Neural cell (in vitro differentiated cells): ENCODE measurements around the gene ITPR2. TPM values are rescaled to one million over a fixed set of nuclear protein-coding genes. Genes with fewer than 3 reads are reported as not detected.

Experiments used
- H2AFZ ChIP-seq: fragments of 200-600, 300-800 bp; sonication (generic), shearing (Covaris generic); 2 replicates; pipeline ENCODE4 v1.6.0; 2014; ENCODE audit warnings: low read depth, mild to moderate bottlenecking, antibody characterized with exemption, low read length, moderate library complexity
- H3F3A ChIP-seq: fragments of 200-600 bp; shearing (Covaris generic); 2 replicates; pipeline ENCODE4 v1.6.1; 2016; ENCODE audit warnings: mild to moderate bottlenecking, moderate library complexity, mixed read lengths, antibody characterized with exemption, low read length; ENCODE audit not compliant: insufficient read depth, poor library complexity, severe bottlenecking
- H3K27ac ChIP-seq: fragments of 200-600, 300-800 bp; sonication (generic), shearing (Covaris generic); 2 replicates; pipeline ENCODE4 v1.5.1; 2014; ENCODE audit warnings: mild to moderate bottlenecking, low read length, moderate library complexity
- H3K27me3 ChIP-seq: fragments of 300-800, 200-600 bp; sonication (generic), shearing (Covaris generic); 2 replicates; pipeline ENCODE4 v1.6.0; 2014; ENCODE audit warnings: mild to moderate bottlenecking, low read depth, low read length, moderate library complexity; ENCODE audit not compliant: insufficient read depth
- H3K36me3 ChIP-seq: fragments of 300-800, 200-600 bp; sonication (generic), shearing (Covaris generic); 2 replicates; pipeline ENCODE4 v1.5.1; 2014; ENCODE audit warnings: mild to moderate bottlenecking, antibody characterized with exemption, low read length, moderate library complexity; ENCODE audit not compliant: insufficient read depth
- H3K4me2 ChIP-seq: fragments of 300-800, 200-600 bp; sonication (generic), shearing (Covaris generic); 2 replicates; pipeline ENCODE4 v1.6.0; 2014; ENCODE audit warnings: mild to moderate bottlenecking, low read length
- H3K4me3 ChIP-seq: fragments of 300-800, 200-600 bp; sonication (generic), shearing (Covaris generic); 2 replicates; pipeline ENCODE4 v1.5.1; 2014; ENCODE audit warnings: mild to moderate bottlenecking, low read length, moderate library complexity
- H3K79me2 ChIP-seq: fragments of 200-600 bp; shearing (Covaris generic); replicated peaks from 2 replicates; pipeline ENCODE4 v1.6.0; 2014; ENCODE audit warnings: mild to moderate bottlenecking, low read length, moderate library complexity; ENCODE audit not compliant: insufficient read depth
- H3K9ac ChIP-seq: fragments of 300-800, 200-600 bp; sonication (generic), shearing (Covaris generic); 2 replicates; pipeline ENCODE4 v1.6.1; 2016; ENCODE audit warnings: mild to moderate bottlenecking, low read length, mixed read lengths
- H3K9me2 ChIP-seq: fragments of 200-600 bp; shearing (Covaris generic); 2 replicates; pipeline ENCODE4 v1.6.1; 2016; ENCODE audit warnings: mild to moderate bottlenecking, low read length, mixed read lengths; ENCODE audit not compliant: insufficient read depth
- H3K9me3 ChIP-seq: fragments of 200-600, 300-800 bp; sonication (generic), shearing (Covaris generic); 2 replicates; pipeline ENCODE4 v1.6.1; 2016; ENCODE audit warnings: mild to moderate bottlenecking, mixed run types, low read length, moderate library complexity, mixed read lengths
- H4K20me1 ChIP-seq: fragments of 200-600 bp; shearing (Covaris generic); 2 replicates; pipeline ENCODE4 v1.6.1; 2016; ENCODE audit warnings: mild to moderate bottlenecking, mixed run types; ENCODE audit not compliant: insufficient read depth
- EP300 ChIP-seq: fragments of 450-650 bp; conservative IDR thresholded peaks from 2 replicates; pipeline ENCODE4 v1.6.1; 2014; ENCODE audit warnings: antibody characterized with exemption, mild to moderate bottlenecking, moderate library complexity; ENCODE audit not compliant: poor library complexity, severe bottlenecking
- EZH2 ChIP-seq: fragments of 200-600, 300-800 bp; shearing (Covaris generic), sonication (generic); IDR thresholded peaks from 2 replicates; pipeline ENCODE4 v1.6.1; 2014; ENCODE audit warnings: antibody characterized with exemption, low read length, borderline replicate concordance, mild to moderate bottlenecking; ENCODE audit not compliant: insufficient read depth, poor library complexity, severe bottlenecking
- MXI1 ChIP-seq: fragments of 450-650 bp; conservative IDR thresholded peaks from 2 replicates; pipeline ENCODE4 v1.6.1; 2014; ENCODE audit warnings: antibody characterized with exemption, mild to moderate bottlenecking; ENCODE audit not compliant: poor library complexity, severe bottlenecking
- POLR2AphosphoS5 ChIP-seq: IDR thresholded peaks from 2 replicates; pipeline ENCODE4 v1.6.1; 2012
- RAD21 ChIP-seq: fragments of 450-650 bp; conservative IDR thresholded peaks from 2 replicates; pipeline ENCODE4 v1.6.1; 2014; ENCODE audit warnings: antibody characterized with exemption, mild to moderate bottlenecking, moderate library complexity
- SMC3 ChIP-seq: fragments of 450-650 bp; conservative IDR thresholded peaks from 2 replicates; pipeline ENCODE4 v1.6.1; 2014; ENCODE audit warnings: antibody characterized with exemption, mild to moderate bottlenecking, moderate library complexity; ENCODE audit not compliant: poor library complexity
- TAF1 ChIP-seq: IDR thresholded peaks from 2 replicates; pipeline ENCODE4 v1.6.1; 2012; ENCODE audit warnings: low read depth
- polyA plus RNA-seq: library from polyadenylated mRNA; depleted of rRNA; stranded (reverse); fragments of >200 nt; gene quantifications from 2 replicates; pipeline ENCODE4 v1.2.3, GENCODE V29; 2014
- TF ChIP-seq, protein P1 (sequence below): IDR thresholded peaks from 2 replicates; pipeline ENCODE4 v1.6.1; 2012; ENCODE audit warnings: borderline replicate concordance
- TF ChIP-seq, protein P2 (sequence below): fragments of 450-650 bp; IDR thresholded peaks from 2 replicates; pipeline ENCODE4 v1.5.1; 2014; ENCODE audit warnings: antibody characterized with exemption, mild to moderate bottlenecking, moderate library complexity; ENCODE audit not compliant: poor library complexity, severe bottlenecking

ITPR2 gene
- polyA plus RNA-seq, 1 donor from 2014 or later = 2.0 TPM

DNA sequence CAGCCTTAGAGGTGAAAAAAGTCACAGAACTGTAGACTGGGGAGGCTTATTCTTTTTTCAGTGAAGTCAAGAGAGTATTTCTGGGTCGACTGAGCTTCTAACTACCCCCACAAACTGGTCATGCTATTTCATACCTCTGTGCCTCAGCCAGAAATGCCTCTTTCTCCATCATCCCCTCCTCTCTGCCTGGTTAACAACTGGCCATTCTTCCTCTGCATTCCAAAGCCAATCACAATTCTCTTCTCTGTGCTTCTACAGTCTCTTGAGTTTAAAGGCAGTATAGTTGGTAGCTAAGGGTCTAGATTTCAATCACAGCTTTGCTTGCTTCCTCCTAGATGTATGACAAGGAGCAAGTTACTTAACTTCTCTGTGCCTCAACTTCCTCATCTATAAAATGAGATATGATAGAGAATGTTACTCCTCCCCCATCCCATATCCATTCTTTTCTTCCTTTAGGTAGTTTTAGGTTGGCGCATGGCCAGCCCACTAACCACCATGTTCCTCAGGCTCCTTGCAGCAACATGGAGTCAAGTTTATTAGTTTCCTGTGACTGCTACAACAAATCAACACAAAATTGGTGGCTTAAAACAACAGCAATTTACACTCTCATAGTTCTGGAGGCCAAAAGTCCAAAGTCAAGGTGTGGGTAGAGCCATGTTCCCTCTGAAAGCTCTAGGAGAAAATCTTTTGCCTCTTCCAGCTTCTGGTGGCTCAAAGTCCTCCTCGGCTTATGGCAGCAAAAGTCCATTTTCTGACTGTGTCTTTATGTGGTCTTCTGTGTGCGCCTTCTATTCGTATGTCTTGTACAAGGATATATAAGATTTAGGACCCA lies 62.5 kb downstream of the ITPR2 start:
- Histone ChIP-seq H4K20me1 (no peaks in the 10 kb centered on the region), H2AFZ (no peak overlapping the region), H3K9me2 (no peaks in the 10 kb centered on the region), H3K27me3 (no peaks in the 10 kb centered on the region), H3K9ac (no peak overlapping the region), H3K36me3 (no peaks in the 10 kb centered on the region), H3K9me3 (no peaks in the 10 kb centered on the region), H3K4me2 (no peak overlapping the region), H3K27ac (no peak overlapping the region), H3K4me3 (no peak overlapping the region), H3F3A (no peaks in the 10 kb centered on the region), H3K79me2 (no peaks in the 10 kb centered on the region)
- TF ChIP-seq MXI1 (no peak), RAD21 (no peak), TAF1 (no peak), SMC3 (no peak), POLR2AphosphoS5 (no peak), EZH2 (no peak)
- TF ChIP-seq, protein P1, sequence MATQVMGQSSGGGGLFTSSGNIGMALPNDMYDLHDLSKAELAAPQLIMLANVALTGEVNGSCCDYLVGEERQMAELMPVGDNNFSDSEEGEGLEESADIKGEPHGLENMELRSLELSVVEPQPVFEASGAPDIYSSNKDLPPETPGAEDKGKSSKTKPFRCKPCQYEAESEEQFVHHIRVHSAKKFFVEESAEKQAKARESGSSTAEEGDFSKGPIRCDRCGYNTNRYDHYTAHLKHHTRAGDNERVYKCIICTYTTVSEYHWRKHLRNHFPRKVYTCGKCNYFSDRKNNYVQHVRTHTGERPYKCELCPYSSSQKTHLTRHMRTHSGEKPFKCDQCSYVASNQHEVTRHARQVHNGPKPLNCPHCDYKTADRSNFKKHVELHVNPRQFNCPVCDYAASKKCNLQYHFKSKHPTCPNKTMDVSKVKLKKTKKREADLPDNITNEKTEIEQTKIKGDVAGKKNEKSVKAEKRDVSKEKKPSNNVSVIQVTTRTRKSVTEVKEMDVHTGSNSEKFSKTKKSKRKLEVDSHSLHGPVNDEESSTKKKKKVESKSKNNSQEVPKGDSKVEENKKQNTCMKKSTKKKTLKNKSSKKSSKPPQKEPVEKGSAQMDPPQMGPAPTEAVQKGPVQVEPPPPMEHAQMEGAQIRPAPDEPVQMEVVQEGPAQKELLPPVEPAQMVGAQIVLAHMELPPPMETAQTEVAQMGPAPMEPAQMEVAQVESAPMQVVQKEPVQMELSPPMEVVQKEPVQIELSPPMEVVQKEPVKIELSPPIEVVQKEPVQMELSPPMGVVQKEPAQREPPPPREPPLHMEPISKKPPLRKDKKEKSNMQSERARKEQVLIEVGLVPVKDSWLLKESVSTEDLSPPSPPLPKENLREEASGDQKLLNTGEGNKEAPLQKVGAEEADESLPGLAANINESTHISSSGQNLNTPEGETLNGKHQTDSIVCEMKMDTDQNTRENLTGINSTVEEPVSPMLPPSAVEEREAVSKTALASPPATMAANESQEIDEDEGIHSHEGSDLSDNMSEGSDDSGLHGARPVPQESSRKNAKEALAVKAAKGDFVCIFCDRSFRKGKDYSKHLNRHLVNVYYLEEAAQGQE = no peak
- TF ChIP-seq, protein P2, sequence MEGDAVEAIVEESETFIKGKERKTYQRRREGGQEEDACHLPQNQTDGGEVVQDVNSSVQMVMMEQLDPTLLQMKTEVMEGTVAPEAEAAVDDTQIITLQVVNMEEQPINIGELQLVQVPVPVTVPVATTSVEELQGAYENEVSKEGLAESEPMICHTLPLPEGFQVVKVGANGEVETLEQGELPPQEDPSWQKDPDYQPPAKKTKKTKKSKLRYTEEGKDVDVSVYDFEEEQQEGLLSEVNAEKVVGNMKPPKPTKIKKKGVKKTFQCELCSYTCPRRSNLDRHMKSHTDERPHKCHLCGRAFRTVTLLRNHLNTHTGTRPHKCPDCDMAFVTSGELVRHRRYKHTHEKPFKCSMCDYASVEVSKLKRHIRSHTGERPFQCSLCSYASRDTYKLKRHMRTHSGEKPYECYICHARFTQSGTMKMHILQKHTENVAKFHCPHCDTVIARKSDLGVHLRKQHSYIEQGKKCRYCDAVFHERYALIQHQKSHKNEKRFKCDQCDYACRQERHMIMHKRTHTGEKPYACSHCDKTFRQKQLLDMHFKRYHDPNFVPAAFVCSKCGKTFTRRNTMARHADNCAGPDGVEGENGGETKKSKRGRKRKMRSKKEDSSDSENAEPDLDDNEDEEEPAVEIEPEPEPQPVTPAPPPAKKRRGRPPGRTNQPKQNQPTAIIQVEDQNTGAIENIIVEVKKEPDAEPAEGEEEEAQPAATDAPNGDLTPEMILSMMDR = no peak

DNA sequence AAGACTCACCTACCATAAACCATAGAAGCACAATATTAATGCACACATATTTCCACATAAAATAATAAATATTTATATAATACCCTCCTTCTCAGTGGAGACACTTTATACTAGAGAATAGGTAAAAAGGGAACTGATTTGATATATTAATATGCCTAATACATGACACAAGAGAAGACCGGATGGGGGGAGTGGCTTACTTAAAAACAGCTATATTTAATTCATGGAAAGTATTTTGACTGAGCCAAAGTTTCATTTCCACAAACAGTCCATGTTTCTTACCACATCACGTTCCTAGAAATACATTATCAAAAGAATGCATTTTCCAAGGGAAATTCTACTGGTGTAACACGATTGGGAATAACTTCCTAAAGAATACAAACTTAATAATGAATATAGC lies 63.4 kb downstream of the ITPR2 start:
- Histone ChIP-seq H3K9ac (no peak overlapping the region), H3K27me3 (no peaks in the 10 kb centered on the region), H4K20me1 (no peaks in the 10 kb centered on the region), H3K36me3 (no peaks in the 10 kb centered on the region), H2AFZ (no peak overlapping the region), H3F3A (no peaks in the 10 kb centered on the region), H3K9me2 (no peaks in the 10 kb centered on the region), H3K4me3 (no peak overlapping the region), H3K9me3 (no peaks in the 10 kb centered on the region), H3K27ac (no peak overlapping the region), H3K79me2 (no peaks in the 10 kb centered on the region), H3K4me2 (no peak overlapping the region)
- no peak for TF ChIP-seq EZH2
- no peak for TF ChIP-seq RAD21
- TF ChIP-seq, protein P2 = no peak
- TF ChIP-seq TAF1 = no peak
- no peak for TF ChIP-seq EP300
